K562 (cell line): Measurements from ENCODE around the gene DIPK1A.

Source experiments
- CTCF ChIP-seq, 3 experiments: IDR thresholded peaks in 2 of 3; conservative IDR thresholded peaks in 1 of 3; 2 replicates each; pipeline ENCODE4 v1.5.1; 2011 to 2012; ENCODE audit warnings: low read length in 3 of 3, mild to moderate bottlenecking in 3 of 3, control low read depth in 2 of 3, improper control_type of control experiment in 1 of 3, inconsistent platforms in 1 of 3, low read depth in 1 of 3, mixed read lengths in 1 of 3, moderate library complexity in 1 of 3; ENCODE audit not compliant: insufficient read depth in 2 of 3
- GTF2F1 ChIP-seq: IDR thresholded peaks from 2 replicates; pipeline ENCODE4 v1.6.1; 2011; ENCODE audit warnings: low read depth, low read length, improper control_type of control experiment

- no peak for TF ChIP-seq GTF2F1
- TF ChIP-seq CTCF (IDR thresholded peaks at IDR 0.05 in 2 of 3, conservative IDR thresholded peaks at IDR 0.05 in 1 of 3; ENCODE audit: insufficient read depth in 2 of 3, low read depth in 1 of 3, low read length in 3 of 3) = no peak
Observed at GRCh38 chr1:92909321-92909720, 51.9 kb downstream of the DIPK1A start.
